SK-N-SH treated with all-trans-retinoic acid at 6 μM for 48 hours (cell line): ENCODE data around the gene GPR55.

Source experiments
- CREB5 ChIP-seq: fragments of 250-450 bp; sonication (Bioruptor Pico); IDR thresholded peaks from 2 replicates; pipeline ENCODE4 v1.5.1; 2020; ENCODE audit warnings: low read depth, mild to moderate bottlenecking, moderate library complexity
- OSR1 ChIP-seq: fragments of 250-450 bp; sonication (Bioruptor Pico); IDR thresholded peaks from 2 replicates; pipeline ENCODE4 v1.8.0; 2022; ENCODE audit warnings: moderate library complexity, mild to moderate bottlenecking, inconsistent platforms
- PATZ1 ChIP-seq: fragments of 250-450 bp; sonication (Bioruptor Pico); IDR thresholded peaks from 2 replicates; pipeline ENCODE4 v1.8.0; 2020; ENCODE audit warnings: mild to moderate bottlenecking, moderate library complexity, borderline replicate concordance
- SNAI2 ChIP-seq: fragments of 250-450 bp; sonication (Bioruptor Pico); IDR thresholded peaks from 2 replicates; pipeline ENCODE4 v1.5.0; 2020; ENCODE audit warnings: mild to moderate bottlenecking, moderate library complexity
- TOX ChIP-seq: fragments of 250-450 bp; sonication (Bioruptor Pico); IDR thresholded peaks from 2 replicates; pipeline ENCODE4 v1.8.0; 2021; ENCODE audit warnings: mild to moderate bottlenecking, moderate library complexity, borderline replicate concordance
- TSHZ2 ChIP-seq: fragments of 250-450 bp; sonication (Bioruptor Pico); IDR thresholded peaks from 2 replicates; pipeline ENCODE4 v1.5.0; 2020; ENCODE audit warnings: mild to moderate bottlenecking, moderate library complexity
- ZC3H10 ChIP-seq: fragments of 250-450 bp; sonication (Bioruptor Pico); IDR thresholded peaks from 2 replicates; pipeline ENCODE4 v1.5.1; 2021; ENCODE audit warnings: mild to moderate bottlenecking, moderate library complexity
- ZFP3 ChIP-seq: fragments of 250-450 bp; sonication (Bioruptor Pico); IDR thresholded peaks from 2 replicates; pipeline ENCODE4 v1.5.0; 2020; ENCODE audit warnings: mild to moderate bottlenecking, moderate library complexity

DNA sequence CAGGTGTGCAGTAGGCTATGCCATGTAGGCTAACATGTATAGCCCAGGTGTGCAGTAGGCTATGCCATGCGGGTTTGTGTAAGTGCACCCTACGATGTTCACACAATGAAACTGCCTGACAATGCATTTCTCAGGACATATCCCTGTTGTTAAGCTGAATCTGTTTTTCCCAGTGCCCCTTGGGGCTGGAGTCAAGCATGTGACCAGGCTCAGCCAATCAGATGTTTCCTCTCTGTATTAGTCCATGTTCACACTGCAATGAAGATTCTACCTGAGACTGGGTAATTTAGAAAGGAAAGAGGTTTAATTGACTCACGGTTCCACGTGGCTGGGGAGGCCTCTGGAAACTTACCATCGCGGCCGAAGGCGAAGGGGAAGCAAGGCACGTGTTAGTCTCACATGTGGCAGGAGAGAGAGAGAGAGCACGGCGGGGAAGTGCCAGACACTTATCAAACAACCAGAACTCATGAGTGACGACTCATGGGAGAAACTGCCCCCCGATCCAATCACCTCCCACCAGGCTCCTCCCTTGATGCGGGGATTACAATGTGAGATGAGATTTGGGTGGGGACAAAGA lies 36.1 kb downstream of the GPR55 start:
- TF ChIP-seq TSHZ2 (CRISPR knock-in tag) (no peak), ZC3H10 (CRISPR knock-in tag) (no peak), ZFP3 (CRISPR knock-in tag) (no peak), TOX (CRISPR knock-in tag) (no peak), CREB5 (no peak), SNAI2 (CRISPR knock-in tag) (no peak), PATZ1 (CRISPR knock-in tag) (no peak), OSR1 (CRISPR knock-in tag) (no peak)
